MCF 10A (cell line): Measurements from ENCODE around the gene MAP4K5. TPM values are rescaled to one million over a fixed set of nuclear protein-coding genes. Genes with fewer than 3 reads are reported as not detected.

Source experiments
- BruUV-seq: library from RNA; stranded (reverse); fragments of 400-500 nt; replicated peaks from 2 replicates; lab custom pipeline; 2021; lab: Mats Ljungman, UMichigan
- CTCF ChIA-PET: fragments of 300-600 bp; sonication (Branson Sonifier 250); formaldehyde crosslinking; extraction: SDS; loops from one replicate; lab custom pipeline; 2021; ENCODE audit warnings: antibody characterized with exemption, inconsistent platforms; lab: Yijun Ruan, JAX
- POLR2A ChIA-PET: fragments of 300-600, 350-650 bp; sonication (Branson Sonifier 250); formaldehyde crosslinking; extraction: SDS; loops from one replicate; lab custom pipeline; 2020; ENCODE audit warnings: antibody characterized with exemption, inconsistent platforms; lab: Yijun Ruan, JAX
- DNase-seq: peaks from one replicate; pipeline ENCODE4 v3.0.0-alpha.2; 2018; ENCODE audit not compliant: unreplicated experiment
- H3K27ac Mint-ChIP-seq: one replicate; pipeline ENCODE4 v1.8.0; 2022; ENCODE audit warnings: mild to moderate bottlenecking, low read depth, mixed read lengths; ENCODE audit not compliant: unreplicated experiment
- H3K27me3 Mint-ChIP-seq: one replicate; pipeline ENCODE4 v1.8.0; 2022; ENCODE audit warnings: mixed read lengths; ENCODE audit not compliant: insufficient read depth, unreplicated experiment
- H3K36me3 Mint-ChIP-seq: one replicate; pipeline ENCODE4 v1.8.0; 2022; ENCODE audit warnings: mild to moderate bottlenecking, moderate library complexity, mixed read lengths; ENCODE audit not compliant: insufficient read depth, unreplicated experiment
- H3K4me1 Mint-ChIP-seq: one replicate; pipeline ENCODE4 v1.8.0; 2022; ENCODE audit warnings: mixed read lengths; ENCODE audit not compliant: insufficient read depth, unreplicated experiment
- H3K4me3 Mint-ChIP-seq: one replicate; pipeline ENCODE4 v1.8.0; 2022; ENCODE audit warnings: mild to moderate bottlenecking, moderate library complexity, mixed read lengths; ENCODE audit not compliant: unreplicated experiment
- H3K9me3 Mint-ChIP-seq: one replicate; pipeline ENCODE4 v1.8.0; 2022; ENCODE audit warnings: mixed read lengths; ENCODE audit not compliant: unreplicated experiment
- intact Hi-C: fragments of 100-400 bp; cut with micrococcal nuclease; formaldehyde crosslinking; loops from 2 replicates; pipeline ENCODE4 v1.14.1; 2022
- total RNA-seq: library from RNA; stranded (reverse); gene quantifications from 2 replicates; pipeline ENCODE4 v1.2.3, GENCODE V29; 2022
- TF ChIP-seq, protein P1 (sequence below): fragments of 200-600 bp; IDR thresholded peaks from one replicate; pipeline ENCODE4 v1.8.0; 2022; ENCODE audit warnings: antibody characterized with exemption, mild to moderate bottlenecking; ENCODE audit not compliant: unreplicated experiment

MAP4K5 gene
- total RNA-seq, 1 experiment from 2014 or later, result 45.7 TPM

DNA sequence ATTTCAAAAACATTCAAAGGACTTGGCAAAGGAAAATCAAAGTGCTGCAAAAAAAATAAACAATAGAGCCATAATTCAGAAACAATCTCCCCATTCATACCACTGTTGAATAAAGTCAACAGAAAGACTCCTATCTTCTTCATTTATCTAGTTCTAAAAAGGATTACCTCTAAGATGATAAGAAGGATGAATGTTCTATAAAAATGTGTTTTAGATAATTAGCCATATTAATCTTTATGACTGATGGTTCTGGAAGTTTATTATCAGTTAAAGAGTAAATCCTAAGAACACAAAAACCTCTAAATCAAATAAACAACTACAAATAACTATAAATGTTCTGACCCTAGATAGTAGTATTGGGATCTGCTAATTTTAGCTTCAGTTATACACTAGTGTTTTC lies 97.8 kb downstream of the MAP4K5 start:
- no peaks in the 10 kb centered on the region for H3K27me3 Mint-ChIP-seq
- POLR2A ChIA-PET, result interaction anchor here (0.9 to 2.9 kb wide), 2 partner anchors 17 to 38 kb away, joined by 3 to 9 read pairs; partner anchors contain the start of gene CDKL1
- CTCF ChIA-PET, result no interaction called here
- no peaks in the 10 kb centered on the region for H3K4me1 Mint-ChIP-seq
- H3K27ac Mint-ChIP-seq, result no peak overlapping the region
- intact Hi-C loops, result no loop called here
- no TSS peak for BruUV-seq
- no peak overlapping the region for H3K4me3 Mint-ChIP-seq
- H3K9me3 Mint-ChIP-seq, result no peaks in the 10 kb centered on the region
- TF ChIP-seq, protein P1, sequence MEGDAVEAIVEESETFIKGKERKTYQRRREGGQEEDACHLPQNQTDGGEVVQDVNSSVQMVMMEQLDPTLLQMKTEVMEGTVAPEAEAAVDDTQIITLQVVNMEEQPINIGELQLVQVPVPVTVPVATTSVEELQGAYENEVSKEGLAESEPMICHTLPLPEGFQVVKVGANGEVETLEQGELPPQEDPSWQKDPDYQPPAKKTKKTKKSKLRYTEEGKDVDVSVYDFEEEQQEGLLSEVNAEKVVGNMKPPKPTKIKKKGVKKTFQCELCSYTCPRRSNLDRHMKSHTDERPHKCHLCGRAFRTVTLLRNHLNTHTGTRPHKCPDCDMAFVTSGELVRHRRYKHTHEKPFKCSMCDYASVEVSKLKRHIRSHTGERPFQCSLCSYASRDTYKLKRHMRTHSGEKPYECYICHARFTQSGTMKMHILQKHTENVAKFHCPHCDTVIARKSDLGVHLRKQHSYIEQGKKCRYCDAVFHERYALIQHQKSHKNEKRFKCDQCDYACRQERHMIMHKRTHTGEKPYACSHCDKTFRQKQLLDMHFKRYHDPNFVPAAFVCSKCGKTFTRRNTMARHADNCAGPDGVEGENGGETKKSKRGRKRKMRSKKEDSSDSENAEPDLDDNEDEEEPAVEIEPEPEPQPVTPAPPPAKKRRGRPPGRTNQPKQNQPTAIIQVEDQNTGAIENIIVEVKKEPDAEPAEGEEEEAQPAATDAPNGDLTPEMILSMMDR, result no peak
- peaks cover 50% of the 10 kb centered on the region for H3K36me3 Mint-ChIP-seq
- DNase-seq, result no peak

DNA sequence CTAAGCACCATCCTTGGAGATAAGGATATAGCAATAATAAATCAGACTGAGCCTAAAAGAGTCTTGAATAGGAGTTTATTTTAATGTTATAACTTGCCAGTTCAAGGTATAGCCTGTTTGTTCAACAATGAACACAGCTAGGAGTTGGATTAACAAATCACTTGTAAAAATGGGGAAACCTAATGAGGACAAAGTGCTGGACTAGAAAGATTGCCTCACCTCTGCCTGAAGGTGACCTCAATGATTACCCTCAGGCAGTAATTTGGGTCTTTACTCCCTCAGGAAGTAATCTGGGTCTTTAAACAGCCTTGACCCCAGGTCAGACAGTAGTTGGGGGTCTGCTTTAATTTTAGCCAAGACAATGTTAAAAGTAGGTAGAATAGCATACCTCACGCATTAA lies 100.2 kb downstream of the MAP4K5 start:
- H3K4me1 Mint-ChIP-seq, result no peaks in the 10 kb centered on the region
- H3K27me3 Mint-ChIP-seq, result no peaks in the 10 kb centered on the region
- TF ChIP-seq, protein P1, result no peak
- DNase-seq, result no peak
- H3K27ac Mint-ChIP-seq, result no peak overlapping the region
- ChIA-PET CTCF (interaction anchor here (0.6 kb wide), 1 partner anchor 37 kb away, joined by 3 read pairs; no protein-coding TSS in a partner anchor), POLR2A (interaction anchor here (1.2 to 2.9 kb wide), 2 partner anchors 22 to 35 kb away, joined by 3 to 9 read pairs; partner anchors contain the start of gene CDKL1)
- BruUV-seq, result no TSS peak
- no peaks in the 10 kb centered on the region for H3K9me3 Mint-ChIP-seq
- H3K4me3 Mint-ChIP-seq, result no peak overlapping the region
- intact Hi-C loops, result no loop called here
- peaks cover 38% of the 10 kb centered on the region for H3K36me3 Mint-ChIP-seq

DNA sequence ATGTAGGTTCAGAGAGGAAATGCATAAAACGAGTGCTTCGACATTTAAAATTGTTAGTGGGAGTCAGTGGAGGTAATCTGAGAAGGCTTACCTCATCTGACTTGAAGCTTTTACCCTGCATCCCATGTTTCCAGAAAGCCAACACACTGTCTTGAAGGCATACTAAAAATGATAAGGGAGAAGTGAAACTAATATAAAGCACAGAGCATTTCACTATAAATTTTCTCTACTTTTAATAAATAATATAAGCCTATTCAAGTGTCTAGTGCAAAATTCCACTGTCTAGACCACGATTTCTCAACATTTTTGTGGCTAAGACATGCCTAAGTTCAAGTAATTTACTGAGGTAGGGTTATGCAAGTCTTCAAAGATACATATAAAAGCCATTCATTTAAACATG lies 106.6 kb downstream of the MAP4K5 start:
- ChIA-PET POLR2A (interaction anchor here (1.0 to 2.1 kb wide), 2 partner anchors 21 to 93 kb away, joined by 3 to 6 read pairs; no protein-coding TSS in a partner anchor), CTCF (no interaction called here)
- H3K27me3 Mint-ChIP-seq, result no peaks in the 10 kb centered on the region
- no peaks in the 10 kb centered on the region for H3K4me1 Mint-ChIP-seq
- no peak for DNase-seq
- H3K27ac Mint-ChIP-seq, result no peak overlapping the region
- intact Hi-C loops, result no loop called here
- no peak overlapping the region for H3K4me3 Mint-ChIP-seq
- BruUV-seq, result no TSS peak
- TF ChIP-seq, protein P1, result no peak
- peaks cover 32% of the 10 kb centered on the region for H3K36me3 Mint-ChIP-seq
- H3K9me3 Mint-ChIP-seq, result no peaks in the 10 kb centered on the region

DNA sequence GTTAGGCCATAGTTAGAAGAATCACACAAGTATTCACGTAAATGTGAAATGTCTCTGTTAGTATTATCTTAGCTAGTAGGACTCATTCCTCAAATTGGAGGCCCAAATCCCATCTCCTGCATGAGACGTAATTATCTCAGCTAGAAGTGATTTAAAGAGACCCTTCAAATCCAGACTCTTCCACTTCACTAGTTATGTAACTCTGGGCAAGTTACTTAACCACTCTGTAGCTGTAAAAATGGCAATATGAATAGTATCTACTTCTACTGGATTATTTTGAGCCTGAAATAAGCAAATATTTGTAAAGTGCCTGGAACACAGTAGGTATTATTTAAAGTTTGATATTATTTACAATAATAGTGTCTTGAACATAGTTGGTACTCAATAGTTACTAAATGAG lies 107.3 kb downstream of the MAP4K5 start:
- POLR2A ChIA-PET, result interaction anchor here (0.6 to 1.0 kb wide), 2 partner anchors 92 to 113 kb away, joined by 3 read pairs; partner anchors contain the start of gene L2HGDH
- intact Hi-C loops, result no loop called here
- Mint-ChIP-seq H3K36me3 (peaks cover 39% of the 10 kb centered on the region), H3K4me3 (no peak overlapping the region), H3K9me3 (no peaks in the 10 kb centered on the region), H3K4me1 (no peaks in the 10 kb centered on the region), H3K27ac (no peak overlapping the region), H3K27me3 (no peaks in the 10 kb centered on the region)
- no TSS peak for BruUV-seq
- no peak for DNase-seq
- CTCF ChIA-PET, result interaction anchor here (1.1 kb wide), 2 partner anchors 29 to 107 kb away, joined by 4 to 5 read pairs; partner anchors contain the start of gene CDKL1
- TF ChIP-seq, protein P1, result no peak
